Fibroblast of skin of right biceps (primary cell): ENCODE results near the gene SATB1.

Experiments used
- DNase-seq: peaks from one replicate; pipeline ENCODE4 v3.0.0-alpha.2; 2013

SATB1 gene

GRCh38 chr3:18428991-18429745 is 4.0 kb upstream of the SATB1 start:
- no peak for DNase-seq

- DNase-seq = no peak
Measured at GRCh38 chr3:18428036-18428435, 2.9 kb upstream of the SATB1 start.

GRCh38 chr3:18426597-18427193 is 1.6 kb upstream of the SATB1 start:
- DNase-seq = no peak

- DNase-seq = peak; percentile 5
Measured at GRCh38 chr3:18425641-18426257, 610 bp upstream of the SATB1 start.

- peak; percentile 1 for DNase-seq
Measured at GRCh38 chr3:18424213-18424728, 868 bp downstream of the SATB1 start.

- DNase-seq = peak; percentile 59
Measured at GRCh38 chr3:18423401-18424212, 1.5 kb downstream of the SATB1 start.

- DNase-seq = no peak
Measured at GRCh38 chr3:18422972-18423371, 2.2 kb downstream of the SATB1 start.

GRCh38 chr3:18420555-18420954 is 4.6 kb downstream of the SATB1 start:
- no peak for DNase-seq

- DNase-seq = no peak
Measured at GRCh38 chr3:18419232-18419631, 5.9 kb downstream of the SATB1 start.

GRCh38 chr3:18417904-18418572 is 7.1 kb downstream of the SATB1 start:
- no peak for DNase-seq

- no peak for DNase-seq
Measured at GRCh38 chr3:18416332-18416731, 8.8 kb downstream of the SATB1 start.

GRCh38 chr3:18415839-18416238 is 9.3 kb downstream of the SATB1 start:
- no peak for DNase-seq

- DNase-seq = no peak
Measured at GRCh38 chr3:18415167-18415566, 10.0 kb downstream of the SATB1 start.

- no peak for DNase-seq
Measured at GRCh38 chr3:18412684-18413083, 12.5 kb downstream of the SATB1 start.

- DNase-seq = no peak
Measured at GRCh38 chr3:18411541-18411940, 13.6 kb downstream of the SATB1 start.

GRCh38 chr3:18410205-18410604 is 14.9 kb downstream of the SATB1 start:
- no peak for DNase-seq

GRCh38 chr3:18409266-18409665 is 15.9 kb downstream of the SATB1 start:
- DNase-seq = no peak

- DNase-seq = no peak
Measured at GRCh38 chr3:18405141-18405540, 20.0 kb downstream of the SATB1 start.

GRCh38 chr3:18403061-18403460 is 22.1 kb downstream of the SATB1 start:
- DNase-seq = no peak

GRCh38 chr3:18402239-18402799 is 22.8 kb downstream of the SATB1 start:
- DNase-seq = no peak

- no peak for DNase-seq
Measured at GRCh38 chr3:18401300-18401961, 23.7 kb downstream of the SATB1 start.

GRCh38 chr3:18398448-18398847 is 26.7 kb downstream of the SATB1 start:
- DNase-seq = no peak
